MG63 (cell line): Measurements from ENCODE around the gene UBA1. TPM values are rescaled to one million over a fixed set of nuclear protein-coding genes. Genes with fewer than 3 reads are reported as not detected.
A peak's percentile ranks its signal among the peaks of the same experiment; 100 is the strongest.

Source experiments
- DNase-seq: peaks from one replicate; pipeline ENCODE4 v3.0.0-alpha.2; 2020
- H3K27me3 ChIP-seq: fragments of 250-450 bp; sonication (Bioruptor Pico); 2 replicates; pipeline ENCODE4 v1.5.1; 2020; ENCODE audit warnings: mild to moderate bottlenecking, moderate library complexity
- H3K36me3 ChIP-seq: fragments of 250-450 bp; sonication (Bioruptor Pico); 2 replicates; pipeline ENCODE4 v1.5.1; 2020; ENCODE audit warnings: mild to moderate bottlenecking, moderate library complexity
- H3K4me3 ChIP-seq: fragments of 250-450 bp; sonication (Bioruptor Pico); 2 replicates; pipeline ENCODE4 v1.5.1; 2020; ENCODE audit warnings: mild to moderate bottlenecking, moderate library complexity
- H3K9me3 ChIP-seq: fragments of 250-450 bp; sonication (Bioruptor Pico); 2 replicates; pipeline ENCODE4 v1.5.1; 2020; ENCODE audit warnings: mild to moderate bottlenecking, moderate library complexity
- total RNA-seq: library from RNA; depleted of rRNA; stranded (reverse); fragments of >200 nt; shearing (Covaris generic); gene quantifications from 2 replicates; pipeline ENCODE4 v1.2.3, GENCODE V29; 2014; ENCODE audit warnings: low replicate concordance; rRNA removed

The UBA1 gene
- 108 and 121 TPM in 2 replicates for total RNA-seq

GRCh38 chrX:47193475-47194193 lies at the start of gene UBA1:
UBA1 (plus strand) TSS chrX:47193829; CDS start chrX:47198803, 4,974 bp downstream.
- H3K36me3 ChIP-seq = peaks cover 19% of the 10 kb centered on the region
- no peaks in the 10 kb centered on the region for H3K9me3 ChIP-seq
- no peaks in the 10 kb centered on the region for H3K27me3 ChIP-seq
- DNase-seq = peak; percentile 85
- H3K4me3 ChIP-seq = peak within 1 kb of the TSS; percentile 95

GRCh38 chrX:47143894-47144625 lies 49.6 kb upstream of the UBA1 start:
- peak; percentile 22 for DNase-seq
- H3K27me3 ChIP-seq = no peaks in the 10 kb centered on the region
- peaks cover 4% of the 10 kb centered on the region for H3K36me3 ChIP-seq
- no peaks in the 10 kb centered on the region for H3K9me3 ChIP-seq
- H3K4me3 ChIP-seq = peak overlapping the region; percentile 83

DNA sequence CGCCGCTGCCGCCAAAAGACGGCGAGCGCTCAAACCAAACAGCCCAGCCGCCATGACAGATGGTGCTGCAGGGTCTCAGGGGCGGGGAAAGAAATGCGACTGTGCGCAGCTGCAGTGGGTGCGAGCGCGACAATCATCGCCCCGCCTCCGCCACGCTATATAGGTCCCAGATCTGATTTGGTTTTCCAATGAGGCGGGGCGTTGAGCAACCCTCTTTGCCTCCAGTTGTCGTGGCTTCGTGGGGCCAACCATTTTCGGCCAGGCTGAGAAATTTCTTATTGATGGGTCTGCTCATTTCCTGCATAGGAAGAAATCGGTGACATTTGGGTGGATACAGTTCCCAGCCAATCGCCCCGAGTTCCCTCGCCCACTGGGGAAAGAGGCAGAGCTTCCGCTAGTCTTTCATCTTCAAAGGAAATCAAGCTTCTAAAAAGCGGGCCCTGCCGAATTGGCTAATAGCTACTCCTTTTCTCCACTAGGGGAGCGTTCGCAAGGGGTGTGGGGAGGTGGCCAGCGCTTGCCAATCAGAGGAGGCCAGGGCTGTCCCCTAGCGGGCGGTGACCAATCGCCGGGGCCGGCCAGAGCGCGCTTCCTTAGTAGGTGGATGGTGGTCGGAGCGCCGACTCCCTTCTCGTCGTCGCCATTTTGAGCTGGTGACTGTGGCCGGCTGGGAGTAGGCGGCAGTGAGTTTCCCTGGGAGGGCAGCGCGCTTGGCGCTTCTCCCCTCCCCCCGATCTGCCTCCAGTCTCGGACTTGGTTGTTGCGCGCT lies 48.8 kb upstream of the UBA1 start, which contains the start of the genes NDUFB11 and RBM10:
NDUFB11 (minus strand) TSS at position 77 of the 769 bp plus-strand sequence; CDS start at position 54, 23 bp downstream.
RBM10 (plus strand) TSS at position 596 of the 769 bp plus-strand sequence. CDS start 2,261 bp downstream, outside the sequence.
- Histone ChIP-seq H3K36me3 (peaks cover 4% of the 10 kb centered on the region), H3K9me3 (no peaks in the 10 kb centered on the region), H3K4me3 (peak within 1 kb of the TSS; percentile 83), H3K27me3 (no peaks in the 10 kb centered on the region)
- DNase-seq = peak; percentile 95

GRCh38 chrX:47145395-47146120 lies 48.1 kb upstream of the UBA1 start:
- DNase-seq = no peak

GRCh38 chrX:47146121-47146935 lies 47.3 kb upstream of the UBA1 start:
- peaks cover 12% of the 10 kb centered on the region for H3K36me3 ChIP-seq

More at GRCh38 chrX:47145395-47146120, 48.1 kb upstream of the UBA1 start:
- H3K36me3 ChIP-seq = peaks cover 6% of the 10 kb centered on the region
- no peaks in the 10 kb centered on the region for H3K27me3 ChIP-seq
- H3K4me3 ChIP-seq = peak overlapping the region; percentile 83
- no peaks in the 10 kb centered on the region for H3K9me3 ChIP-seq

DNA sequence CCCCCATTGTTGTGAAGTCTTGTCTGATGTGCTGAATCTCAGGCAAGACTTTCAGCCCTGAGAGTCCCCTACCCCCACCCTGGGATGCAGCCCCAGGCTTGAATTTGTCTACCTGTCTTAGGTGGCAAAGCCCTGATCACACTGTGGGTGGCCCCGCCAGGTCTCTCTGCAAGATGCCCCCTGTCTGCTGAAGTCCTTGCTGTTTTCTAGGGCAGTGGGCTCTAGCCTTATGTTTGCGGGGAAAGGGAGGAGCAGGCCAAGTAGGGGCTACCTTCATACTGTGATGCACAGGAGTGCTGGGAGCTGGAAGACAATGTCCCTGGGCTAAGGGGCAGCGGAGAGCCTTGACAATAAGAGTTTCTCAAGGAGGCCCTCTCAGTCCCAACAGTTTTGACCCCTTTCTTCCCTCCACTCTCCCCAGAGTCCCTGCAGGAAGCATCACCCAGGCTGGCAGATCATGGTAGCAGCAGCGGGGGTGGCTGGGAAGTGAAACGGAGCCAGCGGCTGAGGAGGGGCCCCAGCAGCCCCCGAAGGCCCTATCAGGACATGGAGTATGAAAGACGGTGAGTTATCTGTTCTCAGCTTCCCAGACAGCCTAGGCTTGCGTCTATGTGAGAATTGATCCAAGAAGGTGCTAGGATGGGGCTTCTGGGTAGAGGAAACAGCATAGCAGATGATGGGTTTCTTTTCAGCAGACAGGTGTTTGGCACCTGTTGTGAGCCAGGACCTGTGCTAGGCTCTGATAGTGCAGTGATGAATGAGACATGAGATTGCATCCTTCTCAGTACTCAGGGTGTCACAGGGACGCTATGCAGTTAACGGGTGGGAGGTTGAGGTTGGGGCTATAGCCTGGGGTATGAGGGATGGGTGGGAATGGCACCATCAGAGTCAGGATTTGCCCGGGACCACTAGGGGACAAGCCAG lies 46.4 kb upstream of the UBA1 start:
- H3K9me3 ChIP-seq = no peaks in the 10 kb centered on the region
- H3K27me3 ChIP-seq = no peaks in the 10 kb centered on the region
- H3K4me3 ChIP-seq = no peak overlapping the region
- DNase-seq = no peak
- H3K36me3 ChIP-seq = peaks cover 18% of the 10 kb centered on the region

More at GRCh38 chrX:47146121-47146935, 47.3 kb upstream of the UBA1 start:
- no peaks in the 10 kb centered on the region for H3K27me3 ChIP-seq
- H3K4me3 ChIP-seq = peak overlapping the region; percentile 83
- H3K9me3 ChIP-seq = no peaks in the 10 kb centered on the region
- DNase-seq = no peak

- DNase-seq = no peak
Observed at GRCh38 chrX:47148946-47149345, 44.7 kb upstream of the UBA1 start.

DNA sequence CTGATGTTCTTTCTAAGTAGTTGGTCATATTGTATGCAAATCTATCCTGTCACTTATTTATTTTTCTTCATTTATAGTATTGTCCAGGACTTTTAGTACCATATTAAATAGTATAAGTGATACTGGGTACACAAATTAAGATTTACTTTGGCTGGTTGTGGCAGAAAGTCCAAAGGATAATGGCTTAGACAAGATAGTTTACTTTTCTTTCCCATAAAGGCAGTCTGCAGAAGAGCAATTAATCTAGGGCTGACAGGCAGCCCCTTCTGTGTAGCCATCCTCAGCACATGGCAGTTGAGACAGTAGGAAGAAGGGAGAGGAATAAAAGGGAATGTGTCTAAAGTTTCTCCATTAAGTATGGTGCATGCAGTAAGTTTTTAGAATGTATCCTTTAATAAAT lies 42.2 kb upstream of the UBA1 start:
- no peak for DNase-seq
- Histone ChIP-seq H3K36me3 (peaks cover 24% of the 10 kb centered on the region), H3K4me3 (no peak overlapping the region)

More at GRCh38 chrX:47148946-47149345, 44.7 kb upstream of the UBA1 start:
- no peaks in the 10 kb centered on the region for H3K9me3 ChIP-seq
- H3K27me3 ChIP-seq = no peaks in the 10 kb centered on the region
- H3K4me3 ChIP-seq = no peak overlapping the region
- peaks cover 20% of the 10 kb centered on the region for H3K36me3 ChIP-seq

GRCh38 chrX:47156611-47157520 lies 36.8 kb upstream of the UBA1 start:
- Histone ChIP-seq H3K9me3 (no peaks in the 10 kb centered on the region), H3K4me3 (no peak overlapping the region), H3K27me3 (no peaks in the 10 kb centered on the region), H3K36me3 (peaks cover 11% of the 10 kb centered on the region)
- DNase-seq = no peak

More for the DNA sequence above, 42.2 kb upstream of the UBA1 start:
- Histone ChIP-seq H3K27me3 (no peaks in the 10 kb centered on the region), H3K9me3 (no peaks in the 10 kb centered on the region)

DNA sequence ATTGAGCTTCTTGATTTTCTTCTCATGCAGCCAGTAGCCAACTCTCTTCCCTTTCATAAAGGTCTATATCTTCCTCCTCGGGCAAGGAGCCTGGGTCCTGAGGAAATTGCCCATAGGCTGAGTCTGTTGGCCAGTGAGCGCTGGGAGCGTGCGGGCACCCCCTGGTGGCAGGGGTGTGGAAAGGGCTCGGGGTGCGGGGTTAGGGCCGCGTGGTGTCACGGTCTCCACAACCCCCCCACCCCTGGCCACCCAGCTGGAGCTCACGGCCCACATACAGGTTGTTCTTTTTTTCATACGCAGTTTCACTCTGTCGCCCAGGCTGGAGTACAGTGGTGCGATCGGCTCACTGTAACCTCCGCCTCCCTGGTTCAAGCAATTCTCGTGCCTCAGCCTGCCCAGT lies 35.5 kb upstream of the UBA1 start:
- Histone ChIP-seq H3K36me3 (peaks cover 8% of the 10 kb centered on the region), H3K27me3 (no peaks in the 10 kb centered on the region), H3K9me3 (no peaks in the 10 kb centered on the region), H3K4me3 (no peak overlapping the region)
- DNase-seq = no peak

GRCh38 chrX:47158781-47159180 lies 34.8 kb upstream of the UBA1 start:
- Histone ChIP-seq H3K36me3 (peaks cover 8% of the 10 kb centered on the region), H3K27me3 (no peaks in the 10 kb centered on the region), H3K4me3 (no peak overlapping the region), H3K9me3 (no peaks in the 10 kb centered on the region)
- DNase-seq = no peak

- Histone ChIP-seq H3K4me3 (no peak overlapping the region), H3K9me3 (no peaks in the 10 kb centered on the region), H3K27me3 (no peaks in the 10 kb centered on the region), H3K36me3 (peaks cover 8% of the 10 kb centered on the region)
- DNase-seq = no peak
Observed at GRCh38 chrX:47160781-47161180, 32.8 kb upstream of the UBA1 start.

DNA sequence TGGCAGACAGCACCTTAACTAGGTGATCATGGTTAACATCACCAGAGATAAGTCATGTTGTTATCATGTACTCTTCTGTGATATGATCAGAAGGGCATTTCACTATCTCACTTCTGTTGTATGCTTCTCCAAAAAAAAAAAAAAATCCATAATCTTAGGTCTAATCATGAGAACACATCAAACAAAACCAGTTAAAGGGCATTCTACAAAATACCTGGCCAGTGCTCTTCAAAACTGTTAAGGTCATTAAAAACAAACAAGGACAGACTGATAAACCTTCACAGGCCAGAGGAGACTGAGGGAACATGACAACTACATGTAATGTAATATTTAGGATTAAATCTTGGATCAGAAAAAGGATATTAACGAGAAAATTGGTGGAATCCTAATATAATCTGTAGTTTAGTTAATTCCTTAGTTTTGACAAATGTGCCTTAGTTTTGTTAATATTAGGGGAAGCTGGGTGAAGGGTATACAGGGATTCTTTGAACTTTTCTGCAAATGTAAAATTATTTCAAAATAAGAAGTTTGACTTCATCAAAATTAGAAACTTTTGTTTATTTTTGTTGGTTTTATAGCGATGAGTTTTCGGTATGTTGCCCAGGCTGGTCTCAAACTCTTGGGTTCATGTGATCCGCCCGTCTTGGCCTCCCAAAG lies 30.6 kb upstream of the UBA1 start:
- no peak for DNase-seq
- Histone ChIP-seq H3K4me3 (no peak overlapping the region), H3K9me3 (no peaks in the 10 kb centered on the region), H3K27me3 (no peaks in the 10 kb centered on the region), H3K36me3 (no peaks in the 10 kb centered on the region; the same call in none of the 2 replicates)
